AG09309 (cell line): ENCODE data around the gene SLC2A3.

Experiments
- DNase-seq: peaks from one replicate; pipeline ENCODE4 v3.0.0-alpha.2; 2010; ENCODE audit warnings: low read depth
- H3K4me3 ChIP-seq: 2 replicates; pipeline ENCODE4 v1.5.1; 2011; ENCODE audit warnings: mild to moderate bottlenecking, low read depth, low read length, moderate library complexity; ENCODE audit not compliant: control insufficient read depth
- CTCF ChIP-seq: IDR thresholded peaks from 2 replicates; pipeline ENCODE4 v1.5.1; 2011; ENCODE audit warnings: mild to moderate bottlenecking, low read depth, low read length, inconsistent platforms; ENCODE audit not compliant: insufficient read depth, control insufficient read depth; ENCODE audit errors: missing control alignments

SLC2A3 gene

GRCh38 chr12:7870335-7870734 is 65.7 kb downstream of the SLC2A3 start:
- DNase-seq: no peak
- TF ChIP-seq CTCF: no peak
- H3K4me3 ChIP-seq: no peak overlapping the region
